MM.1S (cell line): Measurements from ENCODE around the gene ST7.
A peak's percentile ranks its signal among the peaks of the same experiment; 100 is the strongest.

ENCODE experiments used
- DNase-seq: peaks from one replicate; pipeline ENCODE4 v3.0.0-alpha.2; 2015
- H2AFZ ChIP-seq: fragments of 300-600 bp; sonication (generic); 2 replicates; pipeline ENCODE4 v1.6.0; 2016; ENCODE audit warnings: antibody characterized with exemption, low read length
- H3F3A ChIP-seq: fragments of 300-600 bp; sonication (generic); 2 replicates; pipeline ENCODE4 v1.6.1; 2016; ENCODE audit warnings: mild to moderate bottlenecking, antibody characterized with exemption, low read length, moderate library complexity, mixed read lengths; ENCODE audit not compliant: insufficient read depth
- H3K27ac ChIP-seq: fragments of 300-600 bp; sonication (generic); 2 replicates; pipeline ENCODE4 v1.5.1; 2016; ENCODE audit warnings: mild to moderate bottlenecking, low read length
- H3K27me3 ChIP-seq: fragments of 300-600 bp; sonication (generic); replicated peaks from 2 replicates; pipeline ENCODE4 v1.6.0; 2016; ENCODE audit warnings: low read length; ENCODE audit not compliant: insufficient read depth
- H3K36me3 ChIP-seq: fragments of 300-600 bp; sonication (generic); replicated peaks from 2 replicates; pipeline ENCODE4 v1.6.1; 2016; ENCODE audit warnings: mild to moderate bottlenecking, low read length, mixed read lengths; ENCODE audit not compliant: insufficient read depth
- H3K4me1 ChIP-seq: fragments of 300-600 bp; sonication (generic); 2 replicates; pipeline ENCODE4 v1.6.1; 2016; ENCODE audit warnings: low read length, mixed read lengths
- H3K4me2 ChIP-seq: fragments of 300-600 bp; sonication (generic); 2 replicates; pipeline ENCODE4 v1.6.0; 2016; ENCODE audit warnings: low read depth, low read length
- H3K4me3 ChIP-seq: fragments of 300-600 bp; sonication (generic); 2 replicates; pipeline ENCODE4 v1.5.1; 2016; ENCODE audit warnings: low read length, mixed read lengths
- H3K79me2 ChIP-seq: fragments of 300-600 bp; sonication (generic); 2 replicates; pipeline ENCODE4 v1.6.1; 2016; ENCODE audit warnings: mixed run types, low read length, mixed read lengths
- H3K9ac ChIP-seq: fragments of 300-600 bp; sonication (generic); 2 replicates; pipeline ENCODE4 v1.6.1; 2016; ENCODE audit warnings: low read length, mixed read lengths
- H3K9me2 ChIP-seq: fragments of 300-600 bp; sonication (generic); replicated peaks from 2 replicates; pipeline ENCODE4 v1.6.1; 2016; ENCODE audit warnings: mild to moderate bottlenecking, low read length, mixed read lengths; ENCODE audit not compliant: insufficient read depth
- H3K9me3 ChIP-seq: fragments of 300-600 bp; sonication (generic); replicated peaks from 2 replicates; pipeline ENCODE4 v1.6.1; 2016; ENCODE audit warnings: mild to moderate bottlenecking, low read length, mixed read lengths; ENCODE audit not compliant: insufficient read depth
- H4K20me1 ChIP-seq: fragments of 300-600 bp; sonication (generic); 2 replicates; pipeline ENCODE4 v1.6.1; 2016; ENCODE audit warnings: mild to moderate bottlenecking, low read length, moderate library complexity, mixed read lengths; ENCODE audit not compliant: insufficient read depth
- CTCF ChIP-seq: fragments of 300-600 bp; sonication (generic); IDR thresholded peaks from 2 replicates; pipeline ENCODE4 v1.5.1; 2016; ENCODE audit warnings: antibody characterized with exemption, low read length, mixed read lengths
- EZH2 ChIP-seq: fragments of 300-600 bp; sonication (generic); optimal IDR thresholded peaks from 2 replicates; pipeline ENCODE3; 2017; ENCODE audit warnings: low read depth, mild to moderate bottlenecking, antibody characterized with exemption, low read length, mixed read lengths
- EZH2phosphoT487 ChIP-seq: fragments of 300-600 bp; sonication (generic); IDR thresholded peaks from 2 replicates; pipeline ENCODE4 v1.6.1; 2018; ENCODE audit warnings: antibody characterized with exemption, low read length

The ST7 gene

GRCh38 chr7:117123311-117123926 is 170.1 kb downstream of the ST7 start:
- no peak overlapping the region for H3K4me2 ChIP-seq

GRCh38 chr7:117124591-117125220 is 171.4 kb downstream of the ST7 start:
- no peaks in the 10 kb centered on the region for H3K9me2 ChIP-seq
- no peaks in the 10 kb centered on the region for H3K9me3 ChIP-seq
- H3K27ac ChIP-seq: no peak overlapping the region
- TF ChIP-seq CTCF: no peak
- TF ChIP-seq EZH2phosphoT487: no peak
- TF ChIP-seq EZH2: no peak
- no peaks in the 10 kb centered on the region for H4K20me1 ChIP-seq
- no peaks in the 10 kb centered on the region for H3K27me3 ChIP-seq
- peaks cover 8% of the 10 kb centered on the region for H3F3A ChIP-seq
- no peak overlapping the region for H3K9ac ChIP-seq
- H2AFZ ChIP-seq: no peak overlapping the region
- no peaks in the 10 kb centered on the region for H3K36me3 ChIP-seq
- DNase-seq: peak; percentile 98
- H3K4me2 ChIP-seq: peak overlapping the region; percentile 7; the same call in 1 of the 2 replicates
- peaks cover 11% of the 10 kb centered on the region for H3K4me1 ChIP-seq
- H3K79me2 ChIP-seq: no peaks in the 10 kb centered on the region
- H3K4me3 ChIP-seq: no peak overlapping the region

More at GRCh38 chr7:117123311-117123926, 170.1 kb downstream of the ST7 start:
- Histone ChIP-seq H3K79me2 (no peaks in the 10 kb centered on the region), H3K4me3 (no peak overlapping the region), H3K27me3 (no peaks in the 10 kb centered on the region), H3F3A (peaks cover 8% of the 10 kb centered on the region), H3K27ac (no peak overlapping the region), H3K9me2 (no peaks in the 10 kb centered on the region), H3K36me3 (no peaks in the 10 kb centered on the region), H4K20me1 (no peaks in the 10 kb centered on the region), H3K9ac (no peak overlapping the region), H2AFZ (no peak overlapping the region), H3K4me1 (peaks cover 11% of the 10 kb centered on the region), H3K9me3 (no peaks in the 10 kb centered on the region)
- no peak for TF ChIP-seq CTCF
- TF ChIP-seq EZH2: no peak
- no peak for TF ChIP-seq EZH2phosphoT487
- no peak for DNase-seq

GRCh38 chr7:117126676-117127075 is 173.4 kb downstream of the ST7 start:
- no peak overlapping the region for H2AFZ ChIP-seq
- peaks cover 11% of the 10 kb centered on the region for H3K4me1 ChIP-seq
- no peak overlapping the region for H3K9ac ChIP-seq
- H3K36me3 ChIP-seq: no peaks in the 10 kb centered on the region
- peaks cover 8% of the 10 kb centered on the region for H3F3A ChIP-seq
- no peaks in the 10 kb centered on the region for H3K9me2 ChIP-seq
- H3K4me2 ChIP-seq: no peak overlapping the region
- H4K20me1 ChIP-seq: no peaks in the 10 kb centered on the region
- no peak overlapping the region for H3K4me3 ChIP-seq
- H3K27me3 ChIP-seq: no peaks in the 10 kb centered on the region
- no peak overlapping the region for H3K27ac ChIP-seq
- no peaks in the 10 kb centered on the region for H3K9me3 ChIP-seq
- DNase-seq: no peak
- no peaks in the 10 kb centered on the region for H3K79me2 ChIP-seq
- no peak for TF ChIP-seq EZH2
- no peak for TF ChIP-seq EZH2phosphoT487
- no peak for TF ChIP-seq CTCF
